NCI-H526 (cell line): ENCODE measurements around the gene OXER1.

Experiments used
- DNase-seq, 2 experiments: peaks; one replicate each; lab custom pipeline; 2025; lab: John Stamatoyannopoulos, UW

The OXER1 gene

GRCh38 chr2:42764096-42764495 is at the start of gene OXER1:
Gene OXER1, minus strand, starts transcription at chr2:42764135. Its CDS starts 73 bp downstream, at chr2:42764062.
- no peak for DNase-seq

- peak in 1 of 2 experiments; percentile 10 for DNase-seq
These were observed 49.1 kb upstream of the OXER1 start for GRCh38 chr2:42812899-42813479.

GRCh38 chr2:42810971-42811811 is 47.3 kb upstream of the OXER1 start:
- DNase-seq, result peak in 1 of 2 experiments; percentile 46

- peak; percentile 89 to 94 for DNase-seq
These were observed 46.4 kb upstream of the OXER1 start for GRCh38 chr2:42810121-42810970.

- DNase-seq, result peak in 1 of 2 experiments; percentile 89
These were observed 45.8 kb upstream of the OXER1 start for GRCh38 chr2:42809819-42810120.

GRCh38 chr2:42809131-42809818 is 45.3 kb upstream of the OXER1 start:
- peak; percentile 11 to 45 for DNase-seq

GRCh38 chr2:42808301-42808700 is 44.4 kb upstream of the OXER1 start:
- no peak for DNase-seq

GRCh38 chr2:42806786-42807185 is 42.9 kb upstream of the OXER1 start:
- no peak for DNase-seq

- DNase-seq, result no peak
These were observed 41.0 kb upstream of the OXER1 start for GRCh38 chr2:42804891-42805290.

GRCh38 chr2:42804338-42804737 is 40.4 kb upstream of the OXER1 start:
- DNase-seq, result no peak

GRCh38 chr2:42802150-42802549 is 38.2 kb upstream of the OXER1 start:
- DNase-seq, result no peak

GRCh38 chr2:42801381-42801780 is 37.4 kb upstream of the OXER1 start:
- no peak for DNase-seq

- no peak for DNase-seq
These were observed 37.0 kb upstream of the OXER1 start for GRCh38 chr2:42800981-42801380.

GRCh38 chr2:42800461-42800962 is 36.6 kb upstream of the OXER1 start:
- DNase-seq, result no peak

- no peak for DNase-seq
These were observed 35.9 kb upstream of the OXER1 start for GRCh38 chr2:42799881-42800280.

- DNase-seq, result no peak
These were observed 33.3 kb upstream of the OXER1 start for GRCh38 chr2:42797281-42797680.

- DNase-seq, result no peak
These were observed 32.7 kb upstream of the OXER1 start for GRCh38 chr2:42796427-42797248.

GRCh38 chr2:42795841-42796301 is 31.9 kb upstream of the OXER1 start:
- peak in 1 of 2 experiments; percentile 19 for DNase-seq

- no peak for DNase-seq
These were observed 31.3 kb upstream of the OXER1 start for GRCh38 chr2:42795275-42795674.

- peak in 1 of 2 experiments; percentile 26 for DNase-seq
These were observed 30.5 kb upstream of the OXER1 start for GRCh38 chr2:42794271-42795046.
